ENCODE measurements around the gene NLE1.
"Not testable (repeated sequence)": the region's sequence is repeated elsewhere in the genome, so short reads cannot be mapped to it uniquely, and the experiment has no call there.

The NLE1 gene

DNA sequence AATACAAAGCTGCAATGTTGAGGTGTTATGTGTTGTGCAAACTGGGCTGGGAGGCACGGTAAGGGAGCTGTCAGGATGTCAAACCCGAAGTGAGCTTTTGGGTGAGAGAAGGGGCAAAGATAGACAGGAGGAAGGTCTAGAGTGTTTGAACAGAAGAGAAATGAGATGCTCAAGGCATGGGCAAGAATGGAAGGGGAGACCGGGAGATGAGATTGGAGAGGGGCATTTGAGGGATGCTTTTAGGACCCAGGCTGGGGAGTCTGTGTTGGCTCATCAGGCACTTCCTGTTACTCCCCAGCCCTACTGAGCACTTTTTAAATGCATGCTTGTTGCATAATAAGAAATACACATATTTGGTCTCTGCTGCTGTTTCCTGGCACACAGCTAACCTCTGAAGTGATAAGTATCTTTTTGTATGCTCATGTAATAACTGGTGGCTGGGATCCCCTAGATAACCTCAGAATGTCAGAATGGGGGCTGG lies 19.2 kb upstream of the NLE1 start:
- peak; percentile 20 for DNase-seq

DNA sequence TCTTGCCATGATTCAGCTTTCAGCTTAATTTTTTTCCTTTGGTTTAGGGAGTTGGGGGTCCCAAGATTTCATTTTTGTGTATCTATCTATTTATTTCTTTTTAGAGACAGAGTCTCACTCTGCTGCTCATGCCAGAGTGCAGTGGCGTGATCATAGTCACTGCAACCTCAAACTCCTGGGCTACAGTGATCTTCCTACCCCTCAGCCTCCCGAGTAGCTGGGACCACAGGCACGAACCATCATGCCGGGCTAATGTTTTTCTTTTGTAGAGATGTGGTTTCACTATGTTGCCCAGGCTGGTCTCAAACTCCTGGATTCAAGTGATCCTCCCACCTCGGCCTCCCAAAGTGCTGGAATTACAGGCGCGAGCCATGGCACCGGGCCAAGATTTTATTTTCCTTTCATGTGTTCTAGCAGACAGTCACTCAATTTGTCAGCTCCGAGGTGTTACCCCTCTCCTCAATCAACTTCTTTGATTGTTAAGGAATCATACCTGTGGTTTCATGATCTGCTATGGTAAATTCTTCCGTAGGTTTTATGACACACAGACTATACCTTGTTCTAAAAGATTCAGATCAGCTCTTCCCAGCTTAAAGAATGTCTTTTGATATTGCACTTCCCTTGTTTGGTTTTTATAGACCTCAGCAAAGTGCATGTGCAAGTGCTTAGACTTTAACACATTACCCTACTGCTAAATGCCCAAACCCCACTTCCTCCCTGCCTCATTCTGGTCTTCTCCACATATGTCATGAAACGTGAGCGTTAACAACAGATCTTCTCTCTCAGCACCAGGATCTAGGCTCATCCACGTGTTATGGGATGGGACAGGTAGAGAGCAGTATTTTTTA lies 18.5 kb upstream of the NLE1 start:
- DNase-seq, result peak; percentile 18

DNA sequence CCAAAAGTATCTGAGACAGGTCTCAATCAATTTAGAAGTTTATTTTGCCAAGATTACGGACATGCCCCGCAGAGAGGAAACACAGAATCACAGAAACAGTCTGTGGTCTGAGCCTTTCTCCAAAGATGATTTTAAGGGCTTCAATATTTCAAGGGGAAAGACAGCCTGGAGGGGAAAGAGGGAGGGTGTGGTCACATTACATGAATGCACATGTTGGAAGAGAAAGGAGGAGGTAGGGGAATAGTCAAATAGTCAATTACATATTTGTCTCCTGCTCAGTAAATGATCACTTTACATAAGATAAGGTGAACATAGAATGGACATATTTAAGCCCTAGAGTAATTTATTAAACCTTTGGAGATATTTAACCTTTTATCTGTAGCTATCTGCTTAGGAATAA lies 17.8 kb upstream of the NLE1 start:
- DNase-seq, result no peak

DNA sequence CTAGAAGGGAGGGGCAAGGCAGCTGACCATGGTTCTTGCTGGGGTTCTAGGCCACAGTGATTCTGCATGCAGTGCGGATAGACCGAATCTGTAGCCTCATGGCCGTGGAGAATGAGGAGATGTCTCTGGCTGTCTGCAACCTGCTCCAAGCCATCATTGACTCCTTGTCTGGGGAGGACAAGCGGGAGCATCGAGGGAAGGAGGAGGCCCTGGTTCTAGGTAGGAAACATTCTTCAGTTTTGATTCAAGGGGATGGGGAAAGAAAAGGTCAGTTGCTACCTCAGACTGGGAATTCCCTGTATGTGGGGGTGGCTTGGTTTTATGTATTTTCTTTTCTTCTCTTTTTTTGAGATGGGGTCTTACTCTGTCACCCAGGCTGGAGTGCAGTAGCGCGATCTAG lies 13.1 kb upstream of the NLE1 start:
- no peak for DNase-seq

DNA sequence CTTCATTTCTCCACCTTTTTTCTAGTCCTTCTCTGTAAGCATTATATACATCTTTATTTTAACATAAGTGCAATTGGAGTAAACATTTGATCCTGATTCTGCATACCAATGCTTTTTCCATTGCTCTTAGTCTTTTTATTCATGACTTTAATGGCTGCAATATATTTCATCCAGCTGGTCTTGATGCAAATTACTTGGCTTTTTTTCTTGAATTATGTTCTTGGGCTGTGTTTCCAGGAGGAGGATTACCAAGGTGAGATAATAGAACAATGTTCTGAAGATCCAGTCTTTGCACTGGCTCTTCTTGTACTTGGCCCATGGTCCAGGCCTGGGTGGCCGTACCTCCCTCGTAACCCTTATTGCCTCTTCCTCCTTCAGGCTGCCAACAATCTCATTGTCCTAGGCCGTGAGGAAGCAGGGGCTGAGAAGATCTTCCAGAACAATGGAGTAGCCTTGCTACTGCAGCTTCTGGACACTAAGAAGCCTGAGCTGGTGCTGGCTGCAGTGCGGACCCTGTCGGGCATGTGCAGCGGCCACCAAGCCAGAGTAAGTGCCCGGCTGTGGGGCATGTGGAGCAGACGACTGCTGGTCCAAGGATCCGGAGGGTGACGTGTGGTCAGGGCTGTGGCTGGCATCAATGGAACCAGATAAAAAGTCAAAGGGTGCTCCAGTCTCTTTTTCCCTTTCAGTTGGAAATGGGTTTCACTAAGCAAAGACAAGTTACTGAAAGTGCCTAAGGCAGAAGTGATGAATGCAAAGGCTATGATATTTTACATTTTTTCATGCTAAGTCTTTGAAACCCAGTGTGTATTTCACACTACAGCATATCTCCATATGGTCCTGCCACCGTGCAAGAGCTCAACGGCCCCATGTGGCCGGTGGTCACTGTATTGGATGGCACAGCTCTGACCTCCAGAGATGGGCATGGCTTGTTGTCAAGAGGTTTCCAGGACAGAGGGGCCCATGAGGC lies 12.4 kb upstream of the NLE1 start:
- no peak for DNase-seq

DNA sequence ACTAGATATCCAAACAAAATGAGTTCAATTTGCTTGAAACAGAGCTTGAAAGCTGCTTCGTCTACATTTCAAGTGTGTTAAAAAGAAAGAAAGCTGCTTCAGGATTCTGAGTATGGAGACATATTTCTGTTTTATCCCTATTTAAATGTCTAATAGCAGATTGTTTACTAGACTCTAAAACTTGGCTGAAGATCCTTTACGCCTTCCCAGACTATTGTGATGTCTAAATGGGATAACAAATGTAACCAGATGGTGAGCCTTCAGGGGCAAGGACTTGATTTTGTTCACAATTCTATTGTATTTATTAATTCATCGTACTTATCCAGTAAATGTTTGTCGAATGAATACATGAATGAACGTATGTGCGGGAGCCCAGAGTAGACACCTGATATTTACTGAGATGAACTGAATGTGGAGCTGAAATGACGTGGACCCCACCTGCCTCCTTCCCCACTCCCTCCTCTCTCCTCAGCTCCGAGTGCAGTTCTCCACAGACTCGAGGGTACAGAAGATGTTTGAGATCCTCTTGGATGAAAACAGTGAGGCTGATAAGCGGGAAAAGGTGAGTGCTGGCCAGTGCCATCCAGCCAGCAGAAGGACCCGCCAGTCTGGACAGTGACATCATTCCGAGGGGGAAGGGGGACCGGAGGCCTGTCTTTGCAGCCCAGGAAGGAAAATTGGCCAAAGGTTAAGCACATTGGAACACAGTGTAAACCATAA lies 10.5 kb upstream of the NLE1 start:
- DNase-seq, result no peak

DNA sequence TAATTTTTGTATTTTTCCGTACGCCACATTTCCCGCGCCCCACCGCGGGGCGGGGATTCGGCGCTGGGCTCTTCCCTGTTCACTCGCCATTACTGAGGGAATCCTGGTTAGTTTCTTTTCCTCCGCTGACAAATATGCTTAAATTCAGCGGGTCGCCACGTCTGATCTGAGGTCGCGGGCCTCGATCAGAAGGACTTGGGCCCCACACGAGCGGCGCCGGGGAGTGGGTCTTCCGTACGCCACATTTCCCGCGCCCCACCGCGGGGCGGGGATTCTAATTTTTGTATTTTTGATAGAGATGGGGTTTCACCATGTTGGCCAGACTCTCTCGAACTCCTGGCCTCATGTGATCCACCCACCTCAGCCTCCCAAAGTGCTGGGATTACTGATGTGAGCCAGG lies 9.0 kb upstream of the NLE1 start:
- DNase-seq, result not testable (repeated sequence)

DNA sequence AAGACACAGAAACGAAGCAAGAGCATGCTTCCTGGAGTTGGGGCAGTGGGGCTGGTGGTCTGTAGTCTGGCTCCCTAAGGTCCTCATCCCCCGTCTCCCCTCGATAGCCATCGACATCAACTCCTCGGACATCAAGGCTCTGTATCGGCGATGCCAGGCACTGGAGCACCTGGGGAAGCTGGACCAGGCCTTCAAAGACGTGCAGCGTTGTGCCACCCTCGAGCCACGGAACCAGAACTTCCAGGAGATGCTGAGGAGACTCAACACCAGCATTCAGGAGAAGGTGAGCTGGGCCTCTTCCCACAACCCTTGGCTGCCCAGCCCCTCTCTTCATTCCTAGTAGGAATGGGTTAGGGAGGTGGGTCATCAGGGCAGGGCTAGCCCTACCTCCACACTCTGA lies 7.8 kb upstream of the NLE1 start:
- no peak for DNase-seq

DNA sequence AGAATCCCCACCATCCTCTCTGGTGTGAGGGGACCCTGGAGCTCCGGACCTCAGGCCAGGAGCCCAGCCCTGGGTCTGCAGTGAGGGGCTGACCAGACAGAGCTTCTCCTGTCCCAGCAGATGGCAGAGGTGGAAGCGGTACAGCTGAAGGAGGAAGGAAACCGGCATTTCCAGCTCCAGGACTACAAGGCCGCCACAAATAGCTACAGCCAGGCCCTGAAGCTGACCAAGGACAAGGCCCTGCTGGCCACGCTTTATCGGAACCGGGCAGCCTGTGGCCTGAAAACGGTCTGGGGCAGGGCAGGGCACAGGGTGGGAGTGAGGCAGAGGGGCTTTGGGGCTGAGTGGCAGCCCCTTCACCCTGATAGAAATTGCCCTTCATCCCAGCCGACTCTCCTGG lies 6.0 kb upstream of the NLE1 start:
- DNase-seq, result no peak

DNA sequence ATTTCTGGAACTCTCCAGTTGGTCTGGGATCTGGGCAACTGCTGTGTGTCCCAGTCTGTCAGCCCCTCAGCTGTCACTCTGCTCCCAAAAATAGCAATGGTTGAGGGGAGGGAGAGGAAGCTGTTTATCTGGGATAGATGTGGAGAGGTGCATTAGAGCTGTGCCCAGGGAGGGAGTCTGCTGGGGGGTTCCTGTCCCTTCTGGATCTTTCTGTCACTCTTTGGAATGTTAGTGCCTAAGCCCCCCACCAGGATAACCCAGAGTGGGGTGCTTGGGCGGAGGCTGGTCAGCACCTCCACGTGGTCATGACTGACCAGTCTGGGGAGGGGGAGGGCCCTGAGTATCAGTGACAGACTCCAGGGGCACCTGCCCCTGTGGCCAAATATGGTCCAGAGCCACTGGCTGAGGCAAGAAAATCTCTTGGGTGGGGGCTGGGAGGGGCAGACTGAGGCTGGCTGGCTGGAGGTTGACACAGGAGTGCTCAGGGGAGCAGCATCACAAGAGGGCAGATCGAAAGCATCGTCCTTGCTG lies 5.3 kb upstream of the NLE1 start, which contains the start of gene UNC45B:
UNC45B (plus strand) TSS at position 443 of the 531 bp plus-strand sequence. CDS start 447 bp downstream, outside the sequence.
- DNase-seq, result no peak

DNA sequence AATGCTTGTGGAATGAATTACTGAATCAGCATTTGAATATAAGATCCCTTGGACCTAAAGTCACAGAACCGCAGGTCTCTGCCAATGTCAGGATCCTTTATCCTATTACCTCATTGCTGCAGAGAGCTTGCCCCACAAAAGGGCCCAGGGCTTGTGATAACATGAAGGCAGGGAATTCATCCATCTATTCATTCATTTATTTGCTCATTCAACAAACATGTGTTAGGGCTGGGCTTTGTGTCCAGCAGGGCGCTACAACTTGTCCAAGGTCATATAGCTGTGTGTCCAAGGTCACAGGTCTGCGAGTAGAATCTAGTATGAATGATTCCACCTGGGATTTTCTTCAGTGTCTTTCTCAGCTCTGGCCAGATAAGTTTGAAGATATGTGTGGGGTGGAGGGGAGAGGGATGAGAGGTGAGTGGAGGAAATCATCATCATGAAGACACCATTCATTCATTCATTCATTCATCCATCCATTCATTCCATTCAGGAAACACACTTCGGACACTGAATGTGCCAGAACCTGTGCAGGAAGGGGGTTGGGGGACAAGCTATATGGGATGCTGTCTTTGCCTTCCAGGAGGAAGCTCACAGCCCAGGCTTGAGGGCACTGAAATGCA lies 4.2 kb upstream of the NLE1 start:
- DNase-seq, result no peak

DNA sequence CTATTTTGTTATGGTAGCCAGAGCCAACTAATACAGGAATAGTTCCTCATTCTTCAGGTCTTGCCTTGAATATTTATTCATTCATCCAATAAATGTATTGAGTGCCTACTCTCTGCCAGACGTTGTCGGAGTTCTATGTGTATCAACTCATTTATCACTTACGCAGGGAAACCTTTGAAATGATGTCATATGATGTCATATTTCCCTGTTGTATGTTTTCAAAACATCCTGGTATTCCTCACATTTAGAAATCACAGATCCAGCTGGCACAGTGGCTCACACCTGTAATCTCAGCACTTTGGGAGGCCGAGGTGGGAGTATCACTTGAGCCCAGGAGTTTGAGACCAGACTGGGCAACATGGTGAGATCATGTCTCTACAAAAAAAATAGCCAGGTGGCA lies 2.7 kb upstream of the NLE1 start:
- DNase-seq, result no peak

DNA sequence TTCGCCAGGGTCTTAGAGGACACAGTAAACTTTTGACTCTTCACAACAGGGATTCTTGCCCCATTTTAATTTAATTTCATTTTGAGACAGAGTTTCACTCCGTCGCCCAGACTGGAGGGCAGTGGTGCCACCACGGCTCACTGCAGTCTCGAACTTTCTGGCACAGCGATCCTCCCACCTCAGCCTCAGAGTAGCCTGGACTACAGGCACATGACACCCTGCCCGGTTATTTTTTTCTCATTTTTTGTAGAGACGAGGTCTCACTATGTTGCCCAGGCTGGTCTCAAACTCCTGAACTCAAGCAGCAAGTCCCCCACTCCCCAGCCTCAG lies 329 bp upstream of the NLE1 start:
- DNase-seq, result no peak

DNA sequence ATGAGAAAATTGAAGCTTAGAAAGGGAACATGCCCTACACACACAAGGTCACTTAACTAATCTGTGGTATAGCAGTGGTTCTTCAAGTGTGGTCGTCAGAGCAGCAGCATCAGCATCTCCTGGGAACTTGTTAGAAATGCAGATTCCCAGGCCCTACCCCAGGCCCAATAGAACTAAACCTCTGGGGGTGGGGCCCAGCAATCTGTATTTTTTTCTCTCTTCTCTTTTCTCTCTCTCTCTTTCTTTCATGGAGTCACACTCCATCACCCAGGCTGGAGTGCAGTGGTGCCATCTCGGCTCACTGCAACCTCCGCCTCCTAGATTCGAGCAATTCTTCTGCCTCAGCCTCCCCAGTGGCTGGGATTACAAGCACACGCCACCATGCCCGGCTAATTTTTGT lies 3.9 kb downstream of the NLE1 start:
- no peak for DNase-seq

DNA sequence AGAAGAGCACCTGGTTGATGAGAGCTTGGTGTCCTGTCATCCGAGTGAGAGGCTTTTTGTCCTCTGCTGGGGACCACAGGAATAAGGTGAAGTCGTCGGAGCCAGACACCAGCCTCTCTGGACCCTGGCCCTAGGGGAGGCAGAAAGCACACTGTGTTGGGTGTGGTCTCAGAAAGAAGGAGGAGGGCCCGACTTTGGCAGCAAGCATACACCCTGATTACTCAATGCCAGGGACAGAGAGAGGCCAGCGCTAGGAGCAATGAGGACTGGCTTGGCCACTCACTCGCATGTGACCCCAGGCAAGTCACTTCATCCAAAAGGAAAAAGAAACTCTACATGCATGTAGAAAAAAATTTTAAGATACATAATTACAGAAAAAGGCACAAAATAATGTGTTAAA lies 6.8 kb downstream of the NLE1 start:
- no peak for DNase-seq

DNA sequence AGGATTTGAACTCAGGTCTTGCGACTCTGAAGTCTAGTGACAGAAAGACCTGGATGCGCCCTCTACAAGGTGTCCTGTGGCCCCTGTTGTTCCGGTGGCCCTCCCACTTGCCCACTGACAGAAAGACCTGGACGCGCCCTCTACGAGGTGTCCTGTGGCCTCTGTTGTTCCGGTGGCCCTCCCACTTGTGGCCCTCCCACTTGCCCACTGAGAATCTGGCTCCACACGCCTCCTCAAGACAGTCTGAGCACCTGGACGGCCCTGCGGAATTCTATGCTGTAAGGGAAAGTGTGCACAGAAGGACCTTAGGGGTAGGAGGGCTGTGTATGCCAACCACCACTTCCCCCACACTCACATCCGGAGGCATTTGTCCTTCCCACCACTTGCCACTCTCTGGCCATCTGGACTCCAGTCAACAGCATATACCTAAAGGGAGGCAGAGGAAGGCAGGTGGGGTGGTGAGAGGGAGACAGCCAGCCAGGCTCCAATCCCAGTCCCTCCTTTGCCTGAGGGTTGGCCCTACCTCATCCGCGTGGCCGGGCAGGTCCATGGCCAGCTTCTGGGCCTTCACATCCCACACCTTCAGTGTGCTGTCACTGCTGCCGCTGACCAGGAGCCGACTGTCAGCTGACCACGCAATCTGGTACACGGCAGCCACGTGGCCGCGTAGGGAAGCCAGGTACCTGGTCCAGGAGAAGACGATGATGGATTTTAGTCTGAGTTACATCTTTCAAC lies 9.1 kb downstream of the NLE1 start:
- DNase-seq, result no peak

DNA sequence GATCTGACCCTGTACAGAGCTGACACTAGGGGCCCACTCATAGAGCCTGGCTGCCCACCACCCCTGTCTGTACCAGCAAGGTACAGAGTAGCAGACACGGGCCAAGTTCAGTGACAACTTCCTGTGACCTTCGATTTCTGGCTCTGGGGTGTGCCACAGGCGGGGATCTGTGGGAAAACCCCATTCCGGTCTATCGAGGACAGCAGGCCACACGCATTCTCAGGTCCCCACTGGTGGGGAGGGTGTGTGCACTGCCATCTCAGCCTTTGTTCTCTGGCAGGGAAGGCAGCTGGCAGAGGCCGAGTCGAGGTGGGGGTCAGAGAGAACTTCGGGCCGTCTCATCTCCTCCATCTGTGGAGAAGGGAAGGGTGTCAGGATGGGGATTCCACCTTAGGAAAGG lies 10.0 kb downstream of the NLE1 start:
- DNase-seq, result no peak

DNA sequence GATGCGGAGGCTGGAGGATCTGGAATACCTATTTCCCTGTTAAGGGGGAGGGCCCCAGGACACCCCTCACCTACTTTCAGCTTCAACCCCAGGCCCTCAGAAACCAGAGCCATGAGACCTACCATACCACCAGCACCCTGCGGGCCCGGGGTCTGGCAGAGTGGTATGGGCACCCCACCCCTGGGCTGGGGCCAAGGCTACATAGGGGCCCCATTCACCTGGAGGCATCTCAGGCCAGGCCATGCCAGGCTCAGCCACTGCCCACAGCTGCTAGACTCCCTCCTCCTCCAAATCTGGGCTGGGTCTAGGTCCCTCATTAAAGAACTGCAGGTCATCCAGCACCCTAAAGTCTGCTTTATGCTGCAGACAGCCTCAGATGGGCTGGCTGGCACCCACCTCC lies 11.7 kb downstream of the NLE1 start:
- DNase-seq, result no peak

DNA sequence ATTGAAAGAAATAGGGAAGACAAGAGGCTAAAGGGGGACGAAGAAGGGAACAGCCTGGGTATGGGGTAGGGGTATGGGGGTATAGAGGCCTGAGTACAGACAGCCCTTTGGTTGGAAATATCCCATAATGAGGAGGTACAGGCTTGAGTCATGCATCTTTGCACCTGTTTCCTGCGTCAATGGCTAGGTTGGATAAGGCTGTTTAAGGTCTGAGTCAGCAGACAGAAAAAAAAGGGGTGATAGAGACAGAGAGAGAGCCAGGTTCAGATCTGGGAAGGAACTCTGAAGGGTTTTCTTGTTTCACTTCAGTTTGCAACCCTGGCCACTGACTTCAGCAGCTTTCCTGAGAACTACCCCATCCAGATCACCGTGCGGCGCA lies 12.1 kb downstream of the NLE1 start:
- DNase-seq, result no peak

DNA sequence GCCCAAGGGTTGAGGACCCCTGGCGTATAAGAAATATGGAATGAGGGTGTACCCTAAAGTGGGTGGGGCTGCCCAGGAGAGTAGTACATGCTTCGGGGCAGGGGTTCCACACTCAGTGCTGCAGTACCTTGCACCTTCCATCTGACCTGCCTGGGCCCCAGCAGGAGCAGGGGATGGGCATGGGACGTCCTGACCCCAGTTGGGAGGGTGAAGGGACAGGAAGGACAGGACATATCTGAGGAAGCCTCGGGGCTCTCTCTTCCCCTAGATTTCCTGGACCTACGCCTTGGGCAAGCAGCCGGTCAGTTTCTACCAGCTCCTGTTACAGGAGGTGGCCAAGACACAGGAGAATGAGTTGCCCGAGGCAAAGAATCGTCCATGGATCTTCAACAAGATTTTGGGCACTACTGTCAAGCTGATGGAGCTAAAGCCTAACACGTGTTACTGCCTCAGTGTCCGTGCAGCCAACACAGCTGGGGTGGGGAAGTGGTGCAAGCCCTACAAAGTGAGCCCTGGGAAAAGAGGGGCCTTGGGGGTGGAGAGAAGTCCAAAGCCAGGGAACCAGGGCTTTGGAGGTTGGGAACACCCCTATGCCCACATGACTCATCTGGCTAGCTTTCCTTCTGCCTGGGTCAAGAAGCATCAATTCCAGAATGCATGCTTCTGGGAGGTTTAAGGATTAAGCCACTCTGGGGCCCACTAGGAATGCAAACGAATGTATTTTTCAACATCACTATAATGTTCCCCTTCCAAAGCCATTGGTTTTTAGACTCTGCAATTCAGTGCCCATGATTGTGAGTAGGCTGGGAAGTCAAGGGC lies 12.7 kb downstream of the NLE1 start:
- DNase-seq, result no peak

Data from activated gamma-delta T cell treated with Interleukin-2 at 50 U/mL for 16 hours (primary cell).